GM13976 (cell line): ENCODE measurements around the gene ECE1.

Source experiments
- DNase-seq: peaks from one replicate; pipeline ENCODE4 v3.0.0; 2012; ENCODE audit warnings: low spot score
- in situ Hi-C: fragments of 300-500 bp; cut with MboI; formaldehyde crosslinking; loops from one replicate; pipeline ENCODE4 v1.12.0; 2022; ENCODE audit warnings: low sequenced_read_pairs, mixed read lengths, inconsistent platforms; ENCODE audit not compliant: unreplicated experiment
- TF ChIP-seq, protein P1 (sequence below): IDR thresholded peaks from 2 replicates; pipeline ENCODE4 v1.5.1; 2012; ENCODE audit warnings: borderline replicate concordance, mild to moderate bottlenecking; ENCODE audit not compliant: insufficient read depth; ENCODE audit errors: extremely low read depth, missing control alignments, control extremely low read depth

The ECE1 gene

GRCh38 chr1:21295545-21295944 lies 5.3 kb upstream of the ECE1 start:
- TF ChIP-seq, protein P1, sequence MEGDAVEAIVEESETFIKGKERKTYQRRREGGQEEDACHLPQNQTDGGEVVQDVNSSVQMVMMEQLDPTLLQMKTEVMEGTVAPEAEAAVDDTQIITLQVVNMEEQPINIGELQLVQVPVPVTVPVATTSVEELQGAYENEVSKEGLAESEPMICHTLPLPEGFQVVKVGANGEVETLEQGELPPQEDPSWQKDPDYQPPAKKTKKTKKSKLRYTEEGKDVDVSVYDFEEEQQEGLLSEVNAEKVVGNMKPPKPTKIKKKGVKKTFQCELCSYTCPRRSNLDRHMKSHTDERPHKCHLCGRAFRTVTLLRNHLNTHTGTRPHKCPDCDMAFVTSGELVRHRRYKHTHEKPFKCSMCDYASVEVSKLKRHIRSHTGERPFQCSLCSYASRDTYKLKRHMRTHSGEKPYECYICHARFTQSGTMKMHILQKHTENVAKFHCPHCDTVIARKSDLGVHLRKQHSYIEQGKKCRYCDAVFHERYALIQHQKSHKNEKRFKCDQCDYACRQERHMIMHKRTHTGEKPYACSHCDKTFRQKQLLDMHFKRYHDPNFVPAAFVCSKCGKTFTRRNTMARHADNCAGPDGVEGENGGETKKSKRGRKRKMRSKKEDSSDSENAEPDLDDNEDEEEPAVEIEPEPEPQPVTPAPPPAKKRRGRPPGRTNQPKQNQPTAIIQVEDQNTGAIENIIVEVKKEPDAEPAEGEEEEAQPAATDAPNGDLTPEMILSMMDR, result no peak
- in situ Hi-C loops, result no loop called here
- DNase-seq, result no peak

GRCh38 chr1:21295002-21295401 lies 4.7 kb upstream of the ECE1 start:
- in situ Hi-C loops, result no loop called here
- TF ChIP-seq, protein P1, result no peak
- DNase-seq, result no peak

- peak; percentile 78 for DNase-seq
- in situ Hi-C loops, result no loop called here
- TF ChIP-seq, protein P1, result no peak
Measured at GRCh38 chr1:21294266-21294989, 4.2 kb upstream of the ECE1 start.

DNA sequence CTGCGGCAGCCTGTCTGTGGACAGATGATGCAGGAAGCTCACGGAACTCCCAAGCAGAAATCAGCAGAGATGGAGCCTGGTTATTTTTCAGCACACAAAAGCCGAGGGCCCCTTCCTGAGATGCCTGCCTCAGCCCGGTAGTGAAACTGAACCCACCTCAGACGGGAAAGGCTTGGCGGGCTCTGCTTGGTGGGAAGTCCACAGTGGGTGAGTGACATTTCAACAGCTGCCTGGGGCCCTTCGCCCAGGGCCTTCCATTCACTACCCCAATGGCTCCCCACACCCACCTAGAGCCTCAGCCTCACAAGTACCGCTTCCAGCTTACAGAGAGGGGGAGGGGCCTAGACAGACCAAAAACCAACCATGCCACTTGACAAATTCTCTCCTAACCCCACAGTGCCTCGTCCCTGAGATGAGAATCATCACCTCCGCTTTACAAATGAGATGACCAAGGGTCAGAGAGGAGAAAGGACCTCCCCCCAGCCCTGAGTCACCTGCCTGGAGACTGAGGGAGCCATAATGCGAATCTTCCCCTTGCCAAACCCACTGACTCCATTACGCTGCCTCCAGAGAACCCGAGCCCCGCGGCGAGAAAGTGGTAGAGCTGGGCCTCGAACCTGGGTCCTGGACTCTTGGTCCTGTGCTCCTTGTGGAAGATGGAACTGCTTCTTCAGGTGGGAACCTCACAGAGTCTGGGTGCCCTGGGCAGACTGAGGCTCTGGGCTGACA lies 3.4 kb upstream of the ECE1 start:
- in situ Hi-C loops, result no loop called here
- TF ChIP-seq, protein P1, result no peak
- peak; percentile 58 for DNase-seq

DNA sequence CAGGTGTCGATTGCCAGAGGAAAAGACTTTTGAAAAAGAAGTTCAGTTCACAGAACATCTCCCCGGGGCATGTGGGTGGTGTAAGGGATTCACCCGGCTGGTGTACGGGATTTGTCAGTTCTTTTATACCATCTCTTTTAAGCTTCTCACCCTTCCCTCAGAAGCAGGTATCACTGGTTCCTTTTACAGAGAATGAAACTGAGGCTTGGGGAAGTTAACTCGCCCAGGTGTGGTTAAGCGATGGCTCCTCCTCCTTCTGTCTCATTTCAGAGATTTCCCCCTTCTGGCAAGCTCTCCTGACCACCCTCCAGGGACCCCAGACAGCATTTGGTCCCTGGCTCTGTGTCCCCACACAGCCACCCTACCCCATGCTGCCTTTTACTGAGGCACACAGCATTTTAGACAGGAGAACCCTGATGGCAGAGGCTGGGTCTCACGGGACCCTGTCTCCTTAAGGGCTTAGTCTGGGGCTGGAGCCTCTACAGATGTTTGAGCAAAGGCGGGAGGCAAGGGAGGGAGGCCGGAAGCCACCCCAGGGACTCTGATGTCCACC lies 2.8 kb upstream of the ECE1 start:
- TF ChIP-seq, protein P1, result no peak
- in situ Hi-C loops, result no loop called here
- DNase-seq, result peak; percentile 63

- DNase-seq, result no peak
- in situ Hi-C loops, result no loop called here
- TF ChIP-seq, protein P1, result no peak
Measured at GRCh38 chr1:21292503-21292983, 2.3 kb upstream of the ECE1 start.
